Esophagus squamous epithelium (tissue), 5 donors: ENCODE data around the gene CEP55. TPM values are rescaled to one million over a fixed set of nuclear protein-coding genes. Genes with fewer than 3 reads are reported as not detected.
"Not testable (repeated sequence)": the region's sequence is repeated elsewhere in the genome, so short reads cannot be mapped to it uniquely, and the experiment has no call there.

Experiments used
- DNase-seq: peaks from one replicate; lab custom pipeline; 2025; lab: John Stamatoyannopoulos, UW
- H3K27ac ChIP-seq, 4 donors: fragments of 200-600 bp; sonication (generic); one replicate each; pipeline ENCODE4 v1.5.1; 2016 to 2019; ENCODE audit warnings: mild to moderate bottlenecking in 1 of 4
- H3K27me3 ChIP-seq, 4 donors: fragments of 200-600 bp; sonication (generic); 1 replicate in 3 of 4; 2 replicates in 1 of 4; pipeline versions ENCODE4 v1.5.1 to v1.6.0; 2017 to 2021; ENCODE audit warnings: antibody characterized with exemption in 1 of 4
- H3K36me3 ChIP-seq, 3 donors: fragments of 200-600 bp; sonication (generic); one replicate each; pipeline ENCODE4 v1.5.1; 2016 to 2019
- H3K4me1 ChIP-seq, 3 donors: fragments of 200-600 bp; sonication (generic); one replicate each; pipeline ENCODE4 v1.5.1; 2017 to 2019
- H3K4me3 ChIP-seq, 4 donors: fragments of 200-600 bp; sonication (generic); 1 replicate in 3 of 4; 2 replicates in 1 of 4; pipeline ENCODE4 v1.5.1; 2016 to 2019; ENCODE audit warnings: mild to moderate bottlenecking in 2 of 4, moderate library complexity in 1 of 4
- H3K9me3 ChIP-seq, 3 donors: fragments of 200-600 bp; sonication (generic); one replicate each; pipeline ENCODE4 v1.5.1; 2016 to 2019
- CTCF ChIP-seq, 6 experiments: fragments of 450-650 bp in 4 of 6; fragments of 200-600 bp in 2 of 6; sonication (generic) in 2 of 6; IDR thresholded peaks; one replicate each; pipeline ENCODE4 v1.5.1; 2016 to 2019; ENCODE audit warnings: antibody characterized with exemption in 6 of 6, mild to moderate bottlenecking in 4 of 6, moderate library complexity in 4 of 6
- POLR2A ChIP-seq, 4 donors: fragments of 450-650 bp; IDR thresholded peaks; one replicate each; pipeline ENCODE4 v1.6.1; 2017; ENCODE audit warnings: antibody characterized with exemption in 4 of 4, mild to moderate bottlenecking in 4 of 4, moderate library complexity in 3 of 4
- WGBS, 2 donors: methylation state at CpG; one replicate each; pipeline ENCODE4 v1.1.5; 2018; 5-methylcytosine and 5-hydroxymethylcytosine counted together
- intact Hi-C: fragments of 100-400 bp; cut with DNase I; formaldehyde crosslinking; loops from one replicate; pipeline ENCODE4 v1.15.0; 2022
- total RNA-seq, 4 donors: library from RNA; depleted of rRNA; stranded (reverse); fragments of >200 nt; gene quantifications; one replicate each; pipeline ENCODE4 v1.1.0, GENCODE V29; 2016
- donor health status: DM: yes; HTN: yes; CAD: no.

Gene CEP55
- total RNA-seq, 4 donors from 2014 or later = 6.7 to 23.7 (median 14.4) TPM

GRCh38 chr10:93516006-93516380 is 19.6 kb downstream of the CEP55 start:
- intact Hi-C loops = no loop called here
- Histone ChIP-seq H3K4me3 (no peak overlapping the region), H3K27ac (peak overlapping the region in 1 of 4 donors; percentile 10), H3K27me3 (no peaks in the 10 kb centered on the region), H3K9me3 (peaks cover 0 to 3% (median 0%) of the 10 kb centered on the region in 3 donors), H3K4me1 (peaks cover 0 to 9% (median 0%) of the 10 kb centered on the region in 3 donors), H3K36me3 (peaks cover 0 to 29% (median 0%) of the 10 kb centered on the region in 3 donors)
- WGBS, 2 donors = 67 to 90% methylated on average over 1 of the region's 1 CpG
- TF ChIP-seq POLR2A (IDR thresholded peaks at IDR 0.05) = no peak
- no peak for DNase-seq

GRCh38 chr10:93518531-93518930 is 22.1 kb downstream of the CEP55 start:
- intact Hi-C loops = no loop called here
- H3K4me3 ChIP-seq = no peak overlapping the region
- peaks cover 0 to 35% (median 0%) of the 10 kb centered on the region in 3 donors for H3K36me3 ChIP-seq
- no peaks in the 10 kb centered on the region for H3K27me3 ChIP-seq
- peaks cover 0 to 9% (median 0%) of the 10 kb centered on the region in 3 donors for H3K9me3 ChIP-seq
- H3K4me1 ChIP-seq = peaks cover 0 to 9% (median 0%) of the 10 kb centered on the region in 3 donors
- WGBS, 2 donors = 85 to 100% methylated on average over 2 to 3 of the region's 4 CpGs
- DNase-seq = no peak
- no peak overlapping the region for H3K27ac ChIP-seq
- TF ChIP-seq POLR2A (IDR thresholded peaks at IDR 0.05) (no peak), CTCF (IDR thresholded peaks at IDR 0.05) (no peak)

- peaks cover 0 to 6% (median 0%) of the 10 kb centered on the region in 4 donors for H3K27me3 ChIP-seq
- 85% methylated on average over 2 of the region's 5 CpGs; no CpG with 5 or more reads in 1 of the 2 donors for WGBS, 2 donors
- H3K4me1 ChIP-seq = no peaks in the 10 kb centered on the region
- no peak overlapping the region for H3K27ac ChIP-seq
- TF ChIP-seq CTCF (IDR thresholded peaks at IDR 0.05) (no peak), POLR2A (IDR thresholded peaks at IDR 0.05) (no peak)
- no peaks in the 10 kb centered on the region for H3K36me3 ChIP-seq
- intact Hi-C loops = no loop called here
- no peak overlapping the region for H3K4me3 ChIP-seq
- no peak for DNase-seq
- no peaks in the 10 kb centered on the region for H3K9me3 ChIP-seq
These were observed 38.9 kb downstream of the CEP55 start for GRCh38 chr10:93535293-93535692.

- H3K36me3 ChIP-seq, H3K9me3 ChIP-seq, H3K4me1 ChIP-seq, H3K4me3 ChIP-seq, DNase-seq, H3K27me3 ChIP-seq, H3K27ac ChIP-seq, intact Hi-C loops: not testable (repeated sequence)
- 79 to 92% methylated on average over 4 of the region's 4 CpGs for WGBS, 2 donors
These were observed 44.5 kb downstream of the CEP55 start for GRCh38 chr10:93540871-93541270.

GRCh38 chr10:93541402-93542357 is 45.3 kb downstream of the CEP55 start:
- TF ChIP-seq CTCF (IDR thresholded peaks at IDR 0.05) (peak in 5 of 6 experiments; percentile 40 to 62 (median 51)), POLR2A (IDR thresholded peaks at IDR 0.05) (no peak)
- Histone ChIP-seq H3K4me1 (peaks cover 0 to 9% (median 0%) of the 10 kb centered on the region in 3 donors), H3K4me3 (peak overlapping the region in 2 of 4 donors; percentile 15 to 43), H3K27ac (no peak overlapping the region), H3K27me3 (peaks cover 0 to 3% (median 0%) of the 10 kb centered on the region in 4 donors), H3K9me3 (no peaks in the 10 kb centered on the region), H3K36me3 (no peaks in the 10 kb centered on the region)
- 56 to 60% methylated on average over 15 to 21 of the region's 23 CpGs for WGBS, 2 donors
- intact Hi-C loops = no loop called here
- DNase-seq = no peak

- intact Hi-C loops = no loop called here
- peaks cover 0 to 3% (median 0%) of the 10 kb centered on the region in 4 donors for H3K27me3 ChIP-seq
- 23 to 28% methylated on average over 9 to 10 of the region's 10 CpGs for WGBS, 2 donors
- H3K4me1 ChIP-seq = peaks cover 0 to 9% (median 0%) of the 10 kb centered on the region in 3 donors
- H3K36me3 ChIP-seq = no peaks in the 10 kb centered on the region
- DNase-seq = no peak
- TF ChIP-seq POLR2A (IDR thresholded peaks at IDR 0.05) = no peak
- no peak for TF ChIP-seq CTCF (IDR thresholded peaks at IDR 0.05)
- H3K9me3 ChIP-seq = no peaks in the 10 kb centered on the region
- no peak overlapping the region for H3K27ac ChIP-seq
- H3K4me3 ChIP-seq = peak overlapping the region in 2 of 4 donors; percentile 15 to 43
These were observed 46.0 kb downstream of the CEP55 start for GRCh38 chr10:93542358-93542791.

- 86 to 90% methylated on average over 2 to 3 of the region's 8 CpGs for WGBS, 2 donors
- intact Hi-C loops, H3K36me3 ChIP-seq, DNase-seq, H3K27ac ChIP-seq, H3K4me3 ChIP-seq, H3K4me1 ChIP-seq, H3K27me3 ChIP-seq, H3K9me3 ChIP-seq: not testable (repeated sequence)
These were observed 50.6 kb downstream of the CEP55 start for GRCh38 chr10:93546995-93547394.
